Measurements from ENCODE around the gene SKIC8.

SKIC8 gene

DNA sequence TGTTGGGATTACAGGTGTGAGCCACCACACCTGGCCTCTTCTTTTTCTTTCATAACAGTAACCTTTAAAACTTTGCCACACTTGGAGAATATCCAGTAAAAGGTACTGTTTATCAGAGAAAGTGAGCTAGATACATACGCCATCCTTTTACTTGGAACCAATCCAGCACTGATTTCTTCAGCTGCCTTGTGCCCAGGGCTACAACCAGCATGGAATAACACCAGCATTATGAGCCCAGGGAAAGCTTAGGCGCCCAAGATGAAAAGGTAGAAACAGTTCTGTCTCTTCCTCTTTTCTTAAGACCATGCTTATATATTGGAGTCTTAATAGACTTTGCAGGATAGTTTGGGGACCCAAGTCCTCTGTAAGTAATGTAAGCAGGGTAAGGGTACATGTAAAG lies 8.4 kb downstream of the SKIC8 start:
- DNase-seq (ENCODE audit: low spot score), result no peak

DNA sequence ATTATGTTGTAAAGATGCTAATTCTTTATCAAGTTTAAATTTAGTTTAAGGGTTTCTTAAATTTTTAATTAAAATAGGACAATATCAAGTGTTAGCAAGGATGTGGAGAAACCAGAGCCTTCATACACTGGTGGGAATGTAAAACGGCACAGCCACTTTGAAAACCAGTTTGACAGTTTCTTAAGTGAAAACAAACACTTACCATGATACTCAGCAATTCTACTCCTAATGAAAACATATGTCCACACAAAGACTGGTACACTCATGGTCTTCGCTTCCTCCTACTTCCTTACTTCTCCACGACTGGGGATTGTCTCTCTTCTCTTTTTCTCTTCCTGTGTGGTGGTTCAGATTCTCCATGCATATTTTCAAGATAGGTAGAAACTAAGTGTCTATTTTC lies 9.2 kb downstream of the SKIC8 start:
- DNase-seq (ENCODE audit: low spot score), result no peak

DNA sequence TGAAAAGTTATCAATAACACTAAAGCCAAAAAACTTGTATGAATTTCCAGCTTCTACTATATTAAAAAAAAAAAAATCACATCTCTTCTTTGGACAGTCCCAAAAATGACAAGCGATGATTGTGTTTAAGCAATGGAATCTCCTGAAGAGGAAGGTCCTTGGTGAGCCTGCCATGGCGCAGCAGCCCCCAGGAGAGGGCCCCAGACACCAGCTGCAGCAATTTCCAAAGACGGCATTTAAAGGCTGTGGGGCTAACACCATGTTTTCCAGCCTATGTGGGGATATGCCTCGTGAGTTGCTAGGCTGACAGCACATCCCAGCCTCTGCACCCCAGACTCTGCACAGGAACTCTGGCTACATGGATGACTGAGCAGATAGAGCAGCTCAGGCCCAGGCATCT lies 14.7 kb downstream of the SKIC8 start:
- no peak for DNase-seq (ENCODE audit: low spot score)

DNA sequence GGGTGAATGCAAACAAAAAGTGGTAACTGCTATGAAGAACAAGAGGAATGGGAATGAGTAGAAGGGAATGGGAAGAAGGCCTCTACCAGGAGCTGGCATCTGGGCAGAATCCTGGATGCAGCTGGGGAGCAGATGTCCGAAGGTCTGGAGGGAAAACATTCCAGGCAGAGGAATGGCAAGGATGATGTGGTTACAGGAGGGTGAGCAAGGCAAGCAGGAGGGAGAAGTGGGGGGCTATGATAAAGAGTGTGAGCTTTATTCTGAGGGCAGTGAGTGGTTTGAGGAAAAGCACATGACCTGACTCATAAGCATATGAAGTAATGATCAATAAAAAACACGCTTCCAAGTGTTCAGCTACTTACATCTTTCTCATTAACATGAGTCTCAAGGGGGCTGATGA lies 17.1 kb downstream of the SKIC8 start:
- no peak for DNase-seq (ENCODE audit: low spot score)

DNA sequence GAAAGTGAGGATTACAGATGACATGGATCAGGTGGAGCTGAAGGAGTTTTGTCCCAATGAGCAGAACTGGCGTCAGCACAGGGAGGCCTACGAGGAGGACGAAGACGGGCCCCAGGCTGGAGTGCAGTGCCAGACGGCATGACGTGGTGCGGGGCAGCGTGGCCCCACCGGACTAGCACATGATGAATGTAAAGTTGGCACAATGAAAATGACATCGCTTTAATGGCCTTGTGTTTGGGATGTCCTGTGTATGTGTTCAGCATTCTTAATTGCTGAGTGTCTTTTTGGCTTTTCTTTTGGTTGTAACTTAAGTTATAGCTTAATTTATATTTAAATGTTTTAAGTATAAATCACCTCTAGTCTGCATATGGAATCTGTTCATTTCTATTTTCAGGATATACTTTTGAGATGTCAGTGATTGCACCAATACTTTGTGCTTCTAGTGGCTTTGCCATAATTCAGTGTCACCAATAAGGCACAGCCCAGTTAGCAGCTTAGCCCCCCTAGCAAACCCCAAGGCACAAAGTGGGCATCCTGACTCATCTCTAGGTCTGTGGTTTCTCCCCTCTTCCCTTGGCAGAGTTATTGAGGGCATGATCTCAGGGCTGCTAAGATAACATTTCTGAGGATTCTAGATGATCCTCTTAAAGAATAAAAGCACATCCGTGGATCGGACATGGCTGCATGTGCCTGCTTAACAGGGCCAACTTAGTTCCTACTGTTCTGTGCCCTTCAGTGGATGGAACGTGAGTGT lies 18.9 kb downstream of the SKIC8 start:
- no peak for DNase-seq (ENCODE audit: low spot score)

DNA sequence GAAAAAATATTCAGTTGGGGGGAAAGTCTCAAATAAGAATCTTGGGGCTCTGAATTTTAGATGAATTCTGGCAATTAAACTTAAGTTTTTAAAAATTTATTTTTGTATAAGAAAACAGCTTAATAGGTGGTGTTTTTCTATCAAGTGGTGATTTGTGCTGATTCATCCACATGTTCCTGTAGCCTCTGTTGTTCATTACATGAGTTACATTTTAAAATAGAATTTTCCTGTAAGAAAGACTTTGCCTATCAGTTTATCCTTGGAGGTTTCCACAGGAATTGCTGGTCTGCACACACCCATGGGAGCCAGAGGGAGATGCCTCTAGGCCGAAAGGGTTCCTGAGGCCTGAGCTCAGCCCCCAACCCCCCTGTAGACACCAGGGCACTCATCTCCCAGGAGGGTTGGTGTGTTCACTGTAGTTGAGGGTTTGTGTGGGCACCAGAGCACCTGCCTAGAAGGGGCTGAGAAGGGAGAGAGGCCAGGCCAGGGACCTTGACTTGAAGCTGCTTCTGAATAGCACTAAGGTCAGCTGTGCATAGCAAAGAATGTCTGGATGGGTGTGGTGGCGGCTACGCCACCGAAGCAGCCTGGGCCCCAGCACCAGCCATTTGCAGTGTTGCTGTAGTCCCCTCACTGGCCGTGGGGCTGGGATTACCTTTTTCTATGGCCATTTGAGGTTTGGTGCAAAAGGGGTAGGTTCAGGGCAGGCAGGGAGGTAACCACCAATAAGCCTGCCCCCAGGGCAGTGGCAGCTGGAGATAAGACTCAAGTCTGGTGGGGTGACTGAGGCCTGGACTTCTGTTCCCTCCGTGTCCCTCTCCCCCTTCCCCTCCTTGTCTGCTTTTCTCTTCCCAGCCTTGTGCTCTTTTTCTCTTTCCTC lies 23.1 kb downstream of the SKIC8 start:
- no peak for DNase-seq (ENCODE audit: low spot score)

DNA sequence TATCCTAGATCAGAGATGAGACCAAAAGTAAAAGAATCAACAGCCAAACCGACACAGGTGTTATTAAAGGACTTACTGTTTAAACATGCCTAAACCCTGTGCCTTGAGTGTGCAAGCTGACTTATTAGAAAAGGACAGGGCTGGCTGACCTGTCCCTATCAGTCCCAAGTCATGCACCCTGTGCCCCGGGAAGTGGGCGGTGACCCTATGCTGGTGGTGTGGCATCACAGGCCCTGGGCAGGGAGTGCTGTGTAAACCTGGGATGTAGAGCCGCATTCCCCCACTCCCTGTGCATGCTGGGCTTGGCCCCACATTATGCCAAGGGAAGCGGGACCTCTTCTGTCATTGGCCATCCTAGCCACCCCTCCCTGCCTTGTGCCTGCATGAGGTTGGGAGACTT lies 24.4 kb downstream of the SKIC8 start:
- no peak for DNase-seq (ENCODE audit: low spot score)

DNA sequence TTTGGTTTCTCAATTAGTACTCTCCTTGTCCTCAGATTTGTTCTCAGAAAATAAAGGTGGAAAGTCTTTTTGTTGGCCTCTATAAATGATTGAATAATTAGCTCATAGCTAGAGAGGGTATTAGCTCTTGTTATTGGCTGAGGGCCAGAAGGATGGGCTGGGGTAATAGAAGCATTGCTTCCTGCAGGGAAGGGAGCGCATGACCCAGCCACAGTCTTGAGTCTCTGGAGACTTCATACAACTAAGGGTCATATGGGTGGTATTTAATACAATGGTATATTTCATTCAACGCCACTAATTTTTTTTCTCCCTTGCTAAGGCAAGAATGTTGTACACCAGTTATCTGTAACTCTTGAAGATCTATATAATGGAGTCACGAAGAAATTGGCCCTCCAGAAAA lies 26.6 kb downstream of the SKIC8 start:
- no peak for DNase-seq (ENCODE audit: low spot score)

DNA sequence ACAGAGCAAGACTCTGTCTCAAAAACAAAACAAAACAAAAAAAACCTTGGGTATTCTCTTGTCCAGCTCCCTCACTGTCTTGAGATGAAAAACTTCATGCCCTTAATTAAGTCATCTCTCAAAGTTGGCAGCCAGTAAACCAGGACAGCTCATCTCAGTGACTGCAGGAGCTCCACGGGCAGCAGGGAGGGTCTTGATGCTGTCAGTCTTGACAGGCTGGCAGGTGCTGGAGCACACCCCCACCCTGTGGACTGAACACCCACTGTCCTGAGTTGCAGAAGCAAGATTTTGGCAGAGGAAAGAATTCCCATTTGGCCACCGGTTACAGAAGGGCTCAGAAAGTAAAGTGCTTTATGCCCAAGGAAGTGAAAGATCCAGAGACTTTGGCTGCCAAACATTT lies 27.1 kb downstream of the SKIC8 start:
- DNase-seq (ENCODE audit: low spot score), result no peak

DNA sequence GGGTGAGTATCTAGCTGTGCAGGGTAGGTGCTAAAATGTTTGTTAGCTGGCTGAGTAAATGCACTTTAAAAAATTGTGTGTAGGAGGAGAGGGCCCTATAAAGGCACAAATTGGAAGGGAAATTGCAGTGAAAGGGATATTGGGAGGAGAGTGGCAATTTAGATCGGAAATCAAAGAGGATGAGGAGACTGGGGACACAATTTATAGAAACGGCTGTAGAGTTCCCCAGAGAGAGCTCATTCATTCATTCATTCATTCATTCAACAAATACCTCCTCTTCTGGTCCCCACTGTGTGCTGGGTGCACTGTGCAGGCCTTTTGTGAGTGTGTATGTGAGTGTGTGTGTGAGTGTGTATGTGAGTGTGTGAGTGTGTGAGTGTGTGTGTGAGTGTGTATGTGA lies 32.6 kb downstream of the SKIC8 start:
- DNase-seq (ENCODE audit: low spot score), result no peak

DNA sequence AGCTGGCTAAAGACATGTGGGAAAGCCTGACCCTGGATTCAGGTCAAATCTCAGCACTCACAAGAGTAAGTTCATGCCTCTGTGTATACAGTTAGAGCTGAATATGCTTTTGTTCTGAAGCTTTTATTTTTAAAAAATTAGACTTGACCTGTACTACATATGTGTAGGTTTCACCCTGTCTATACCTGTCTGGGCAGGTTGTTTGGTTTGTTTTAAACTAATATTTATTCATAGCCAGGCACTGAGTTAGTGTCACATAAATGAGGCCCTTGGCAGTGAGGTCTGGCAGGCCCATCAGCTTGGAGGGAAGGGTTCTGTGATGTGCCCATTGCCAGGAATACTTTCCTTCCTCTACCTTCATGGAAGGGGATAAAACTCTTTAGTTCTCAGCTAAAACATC lies 33.2 kb downstream of the SKIC8 start:
- no peak for DNase-seq (ENCODE audit: low spot score)

DNA sequence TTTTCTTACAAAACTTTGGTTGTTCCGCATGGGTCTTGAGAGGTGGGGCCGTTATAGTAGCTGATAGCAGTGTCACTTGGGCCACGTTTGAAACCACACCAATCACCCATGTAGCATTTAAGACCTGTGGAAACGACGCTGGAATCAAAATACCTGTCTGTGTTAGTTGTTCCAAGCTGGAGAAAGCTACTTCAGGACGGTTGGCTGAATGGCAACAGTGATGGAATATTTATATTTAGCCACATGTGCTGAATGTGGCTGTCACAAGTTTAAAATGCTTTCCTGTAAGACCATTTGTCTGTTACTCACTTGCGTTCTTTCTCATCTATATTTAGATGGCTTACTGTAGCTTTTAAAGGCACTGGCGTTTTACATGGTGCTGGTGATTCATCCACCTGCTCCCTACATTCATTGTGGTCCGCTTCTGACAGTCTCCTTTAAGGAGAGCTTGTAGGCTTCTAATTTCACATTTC lies 33.6 kb downstream of the SKIC8 start:
- DNase-seq (ENCODE audit: low spot score), result peak; percentile 64

DNA sequence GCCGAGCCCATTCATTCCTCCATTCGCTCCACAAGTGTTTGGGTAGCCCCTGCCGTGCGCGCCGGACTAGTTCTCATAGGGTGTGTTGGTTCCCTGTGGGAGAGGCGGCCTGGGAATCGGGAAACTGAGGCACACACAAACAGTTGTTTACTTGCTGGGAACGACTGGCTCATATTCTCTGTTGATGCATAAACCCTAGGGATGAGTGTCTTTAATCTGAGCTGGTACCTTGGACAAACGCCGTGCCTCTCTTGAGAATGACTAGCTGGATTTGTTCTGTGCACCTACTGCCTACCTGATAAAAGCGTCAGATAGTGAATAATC lies 34.3 kb downstream of the SKIC8 start:
- no peak for DNase-seq (ENCODE audit: low spot score)

DNA sequence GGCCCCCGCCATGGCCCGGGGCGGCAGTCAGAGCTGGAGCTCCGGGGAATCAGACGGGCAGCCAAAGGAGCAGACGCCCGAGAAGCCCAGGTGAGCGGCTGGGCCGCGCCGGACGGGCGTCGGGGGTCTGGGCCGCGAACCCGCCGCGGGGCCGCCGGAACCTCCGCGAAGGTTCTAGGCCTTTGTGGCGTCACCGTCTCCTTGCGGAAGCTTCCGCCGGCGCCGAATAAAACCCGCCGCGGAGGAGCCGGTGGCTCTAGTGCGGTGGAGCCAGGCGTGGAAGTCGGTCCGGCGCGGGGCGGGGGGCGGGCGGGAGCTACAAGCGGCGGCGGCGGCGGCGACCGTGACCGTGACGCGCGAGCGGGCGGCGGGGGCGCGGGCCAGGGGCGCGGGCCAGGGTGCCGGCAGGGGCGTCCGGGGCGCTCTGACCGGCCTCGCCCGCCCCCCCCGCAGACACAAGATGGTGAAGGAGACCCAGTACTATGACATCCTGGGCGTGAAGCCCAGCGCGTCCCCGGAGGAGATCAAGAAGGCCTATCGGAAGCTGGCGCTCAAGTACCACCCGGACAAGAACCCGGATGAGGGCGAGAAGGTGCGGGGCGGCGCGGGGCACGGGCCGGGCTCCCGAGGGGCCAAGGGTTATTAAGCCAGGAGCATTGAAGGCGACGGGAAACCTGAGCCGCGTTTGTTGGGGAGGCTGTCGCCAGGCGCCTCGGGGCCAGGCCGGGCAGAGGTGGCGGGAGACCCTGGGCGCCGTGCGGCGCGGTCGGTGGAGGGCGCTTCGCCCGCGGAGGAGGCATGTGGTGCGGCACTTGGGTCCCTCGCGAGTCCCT lies 34.9 kb downstream of the SKIC8 start, which contains the start of gene DNAJA4:
Gene DNAJA4, plus strand, starts transcription at position 259 of the 833 bp plus-strand sequence. Its CDS starts 202 bp downstream, at position 461.
- peak; percentile 50 for DNase-seq (ENCODE audit: low spot score)

DNA sequence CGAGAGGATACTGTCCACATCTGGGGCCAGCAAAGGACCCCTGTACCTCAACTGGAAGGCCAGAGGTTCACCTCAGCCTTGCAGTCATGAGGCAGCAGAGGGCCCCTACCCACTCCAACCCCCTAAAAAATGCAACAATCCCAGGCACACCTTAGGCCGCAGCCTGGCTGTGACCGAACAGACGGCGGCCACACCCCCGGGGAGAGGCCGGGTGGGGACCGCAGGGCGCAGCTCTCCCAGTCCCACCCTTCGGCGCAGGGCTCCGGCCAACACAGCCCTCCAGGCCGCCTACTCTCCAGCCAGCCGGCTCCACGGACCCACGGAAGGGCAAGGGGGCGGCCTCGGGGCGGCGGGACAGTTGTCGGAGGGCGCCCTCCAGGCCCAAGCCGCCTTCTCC lies 35.5 kb downstream of the SKIC8 start:
- no peak for DNase-seq (ENCODE audit: low spot score)

DNA sequence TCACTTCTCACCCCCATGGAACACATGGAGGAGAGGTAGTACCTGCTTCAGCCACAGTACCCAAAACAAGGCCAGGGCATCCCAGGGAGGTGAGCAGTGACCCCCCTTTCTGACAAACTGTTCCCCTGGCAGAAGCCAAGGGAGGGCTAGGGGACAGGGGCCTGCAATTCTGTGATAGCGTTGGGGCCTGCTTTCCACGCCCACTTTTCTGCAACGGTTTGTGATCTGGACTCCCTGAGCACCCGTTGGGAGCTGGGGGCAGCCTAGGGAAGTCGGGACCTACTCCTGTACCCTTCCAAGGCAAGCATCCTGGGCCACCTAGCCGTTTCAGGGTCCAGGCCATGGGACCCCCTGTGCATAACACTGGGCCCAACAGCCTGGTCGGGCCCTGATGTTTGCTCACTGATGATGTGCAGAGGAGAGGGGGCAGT lies 36.0 kb downstream of the SKIC8 start:
- no peak for DNase-seq (ENCODE audit: low spot score)

DNA sequence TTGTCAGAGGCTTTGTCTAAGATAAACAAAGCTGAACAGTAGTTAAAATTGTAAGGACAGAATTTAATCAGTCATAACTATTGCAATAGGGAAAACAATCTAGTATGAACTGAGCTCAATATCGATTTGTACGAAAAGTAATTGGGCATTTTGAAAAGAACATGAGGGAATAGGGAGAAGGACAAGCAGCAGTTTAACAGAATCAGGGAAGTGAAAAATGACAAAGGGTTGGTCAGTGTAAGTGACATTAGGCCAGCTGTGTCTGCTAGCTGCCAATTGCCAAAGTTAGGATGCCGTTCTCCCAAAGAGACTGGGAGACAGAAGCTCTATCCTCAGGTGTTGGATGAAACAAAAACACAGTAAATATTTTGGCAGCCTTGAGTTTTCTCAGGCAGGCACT lies 38.3 kb downstream of the SKIC8 start:
- DNase-seq (ENCODE audit: low spot score), result no peak

DNA sequence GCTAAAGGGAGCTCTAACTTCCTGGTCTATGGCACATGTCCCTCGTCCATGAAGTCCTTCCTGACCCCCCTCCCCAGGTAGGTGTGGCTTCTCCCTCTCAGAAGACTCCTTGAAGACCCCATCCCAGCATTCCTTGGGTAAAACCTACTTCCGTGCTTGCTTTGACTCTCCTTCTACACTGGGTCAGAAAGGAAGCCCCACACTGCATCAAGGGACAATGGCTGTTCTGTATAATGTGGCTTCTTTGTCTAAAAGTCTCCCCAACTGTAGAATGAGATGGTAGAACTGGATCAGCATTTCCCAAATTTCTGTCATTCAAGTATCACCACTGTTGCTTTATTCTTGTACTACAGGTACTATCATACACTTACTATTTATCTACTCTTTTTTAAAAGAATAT lies 38.9 kb downstream of the SKIC8 start:
- DNase-seq (ENCODE audit: low spot score), result no peak

DNA sequence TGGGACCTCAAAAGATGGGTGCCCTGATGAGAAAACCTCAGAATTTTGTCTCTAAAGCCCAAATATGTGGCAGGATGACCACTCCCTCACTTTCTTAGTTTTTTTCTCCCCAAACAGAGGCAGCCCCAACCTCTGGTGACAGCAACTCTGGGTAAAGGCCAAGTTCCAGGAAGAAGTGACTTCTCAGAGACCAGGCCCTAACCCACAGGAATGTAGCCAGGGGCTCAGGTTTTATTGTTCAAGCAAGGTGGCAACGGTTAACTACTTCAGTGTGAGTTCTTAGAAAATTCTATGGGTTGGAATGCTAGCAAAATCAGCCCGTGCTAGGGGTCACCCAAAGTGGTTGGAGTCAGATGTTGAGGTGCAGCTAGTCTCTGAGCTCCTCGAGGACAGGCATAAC lies 40.2 kb downstream of the SKIC8 start:
- DNase-seq (ENCODE audit: low spot score), result no peak

DNA sequence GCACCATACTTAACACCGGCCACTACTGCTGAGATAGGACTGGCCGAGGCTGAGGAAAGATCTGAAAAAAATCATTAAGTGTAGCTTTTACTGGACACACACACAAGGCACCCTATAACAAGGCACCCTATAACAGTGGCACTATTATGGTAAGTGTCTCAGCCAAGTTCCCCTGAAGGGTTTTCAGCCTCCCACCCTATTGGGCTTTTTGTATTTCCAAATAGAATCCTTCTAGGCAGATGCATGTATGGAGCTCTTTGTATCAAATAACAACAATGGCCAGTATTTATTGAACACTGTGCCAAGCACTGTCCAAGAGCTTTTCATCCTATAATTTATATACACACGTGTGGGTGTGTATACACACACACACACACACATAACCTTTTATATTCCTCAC lies 41.7 kb downstream of the SKIC8 start:
- no peak for DNase-seq (ENCODE audit: low spot score)

DNA sequence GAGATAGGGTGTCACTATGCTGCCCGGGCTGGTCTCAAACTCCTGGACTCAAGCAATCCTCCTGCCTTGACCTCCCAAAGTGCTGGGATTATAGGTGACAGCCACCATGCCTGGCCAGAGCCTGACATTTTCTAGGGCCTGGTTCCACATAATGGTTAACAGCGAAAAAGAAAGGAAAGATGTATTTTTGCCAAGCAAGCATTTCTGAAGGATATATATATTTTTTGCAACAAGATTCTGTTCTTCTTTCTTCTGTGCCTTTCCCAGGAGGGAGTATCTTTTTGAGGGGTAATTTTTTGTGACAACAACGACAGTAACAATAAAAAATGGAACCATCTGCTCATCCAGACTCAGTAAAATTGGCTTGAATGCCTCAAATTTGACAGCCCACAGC lies 43.4 kb downstream of the SKIC8 start:
- DNase-seq (ENCODE audit: low spot score), result no peak

DNA sequence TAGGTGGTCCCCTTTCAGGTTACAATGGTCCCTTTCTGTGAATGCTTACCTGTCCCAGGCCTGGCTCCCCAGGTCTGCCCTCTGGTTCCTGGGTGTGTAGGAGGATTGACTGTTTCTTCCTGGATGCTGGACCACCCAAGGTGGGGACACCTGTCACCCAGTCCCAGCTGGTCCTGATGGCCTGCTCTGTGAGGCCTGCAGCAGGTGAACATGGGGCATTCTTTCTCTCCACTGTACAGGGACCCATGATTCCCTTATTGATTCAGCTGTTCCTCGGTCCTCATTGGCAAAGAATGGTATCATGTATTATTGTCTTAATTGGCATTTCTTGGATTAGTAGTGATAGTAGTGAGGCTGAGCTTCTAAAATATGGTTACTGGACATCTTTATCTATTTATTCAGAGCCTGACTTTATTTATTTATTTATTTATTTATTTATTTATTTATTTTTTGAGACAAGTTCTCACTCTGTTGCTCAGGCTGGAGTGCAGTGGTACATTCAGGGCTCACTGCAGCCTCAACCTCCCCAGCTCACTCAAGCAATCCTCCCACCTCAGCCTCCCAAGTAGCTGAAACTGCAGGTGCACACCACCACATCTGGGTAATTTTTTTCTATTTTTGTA lies 43.9 kb downstream of the SKIC8 start:
- no peak for DNase-seq (ENCODE audit: low spot score)

All from AG08396 (cell line).